Esophagus muscularis mucosa (tissue), 4 donors: Measurements from ENCODE around the gene SIRPG. TPM values are rescaled to one million over a fixed set of nuclear protein-coding genes. Genes with fewer than 3 reads are reported as not detected.

Experiments used
- DNase-seq: peaks from one replicate; pipeline ENCODE4 v3.0.0-alpha.2; 2017; ENCODE audit errors: extremely low spot score
- H3K27ac ChIP-seq, 4 donors: fragments of 200-600 bp; sonication (generic); replicated peaks in 1 of 4; 1 replicate in 3 of 4; 2 replicates in 1 of 4; pipeline ENCODE4 v1.5.1; 2016 to 2019; ENCODE audit warnings: mild to moderate bottlenecking in 1 of 4
- H3K27me3 ChIP-seq, 4 donors: fragments of 200-600 bp; sonication (generic); one replicate each; pipeline versions ENCODE4 v1.5.1 to v1.6.0; 2016 to 2019
- H3K36me3 ChIP-seq, 4 donors: fragments of 200-600 bp; sonication (generic); one replicate each; pipeline ENCODE4 v1.5.1; 2016 to 2019
- H3K4me1 ChIP-seq, 4 donors: fragments of 200-600 bp; sonication (generic); one replicate each; pipeline ENCODE4 v1.5.1; 2016 to 2019
- H3K4me3 ChIP-seq, 4 donors: fragments of 200-600 bp; sonication (generic); 1 replicate in 2 of 4; 2 replicates in 2 of 4; pipeline ENCODE4 v1.5.1; 2016 to 2019; ENCODE audit warnings: mild to moderate bottlenecking in 4 of 4, moderate library complexity in 1 of 4
- H3K9me3 ChIP-seq, 4 donors: fragments of 200-600 bp; sonication (generic); 1 replicate in 3 of 4; 2 replicates in 1 of 4; pipeline ENCODE4 v1.5.1; 2016 to 2019
- EP300 ChIP-seq: sonication (generic); formaldehyde crosslinking; IDR thresholded peaks from one replicate; pipeline ENCODE4 v1.6.1; 2017; ENCODE audit warnings: antibody characterized with exemption
- POLR2A ChIP-seq: fragments of 450-650 bp; IDR thresholded peaks from one replicate; pipeline ENCODE4 v1.6.1; 2017; ENCODE audit warnings: antibody characterized with exemption, moderate library complexity, mild to moderate bottlenecking, low read depth
- POLR2AphosphoS5 ChIP-seq, 2 donors: sonication (generic); formaldehyde crosslinking; IDR thresholded peaks; one replicate each; pipeline ENCODE4 v1.6.1; 2017; ENCODE audit warnings: antibody characterized with exemption in 2 of 2
- WGBS: methylation state at CpG from one replicate; pipeline ENCODE4 v1.1.5; 2018; 5-methylcytosine and 5-hydroxymethylcytosine counted together
- intact Hi-C: fragments of 100-400 bp; cut with DNase I; formaldehyde crosslinking; loops from one replicate; pipeline ENCODE4 v1.15.1; 2023
- total RNA-seq, 4 donors: library from RNA; depleted of rRNA; stranded (reverse); fragments of >200 nt; gene quantifications; one replicate each; pipeline versions ENCODE4 v1.1.0 to v1.2.1, GENCODE V29; 2016
- TF ChIP-seq, protein P1 (sequence below), 3 experiments: fragments of 200-600 bp in 2 of 3; fragments of 450-650 bp in 1 of 3; sonication (generic) in 2 of 3; IDR thresholded peaks; one replicate each; pipeline ENCODE4 v1.5.1; 2017 to 2019; ENCODE audit warnings: antibody characterized with exemption in 3 of 3, mild to moderate bottlenecking in 2 of 3, moderate library complexity in 1 of 3

SIRPG gene
- total RNA-seq, 4 donors from 2014 or later: not detected

DNA sequence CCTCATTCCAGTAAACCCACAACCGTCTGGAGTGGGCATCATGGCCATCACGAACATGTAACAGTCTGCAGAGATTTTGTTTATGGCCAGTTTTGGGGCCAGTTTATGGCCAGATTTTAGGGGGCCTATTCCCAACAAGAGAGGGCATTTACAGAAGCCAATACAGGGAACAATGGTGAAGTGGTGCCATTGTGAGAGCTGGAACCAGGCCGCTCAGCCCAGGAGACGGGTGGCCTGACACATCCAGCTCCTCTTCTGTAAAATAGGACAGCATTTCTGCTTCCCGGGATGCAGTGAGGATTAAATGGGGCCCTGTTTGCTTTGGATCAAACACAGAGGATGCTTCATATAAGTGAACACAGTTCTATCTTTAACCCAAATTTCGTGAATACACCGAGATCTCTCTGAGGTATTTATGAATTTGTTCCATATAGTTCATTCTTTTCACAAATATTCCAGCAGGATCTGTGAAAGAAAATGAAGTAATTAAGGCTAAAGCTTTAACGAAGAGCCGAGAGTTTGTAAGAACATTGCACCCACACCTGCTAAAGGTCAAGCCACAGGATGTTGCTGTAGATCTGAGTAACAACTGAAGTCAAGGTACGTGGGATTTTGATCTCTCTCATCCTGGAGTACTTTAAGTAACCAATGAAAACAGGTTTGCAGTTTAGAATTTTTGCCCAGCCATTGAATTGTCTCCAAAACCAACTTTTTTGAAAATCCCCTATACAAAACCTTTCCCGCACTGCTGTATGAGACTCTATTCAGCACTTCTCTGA lies 14.5 kb upstream of the SIRPG start:
- H3K27me3 ChIP-seq: peaks cover 0 to 3% (median 0%) of the 10 kb centered on the region in 4 donors
- H3K27ac ChIP-seq: no peak overlapping the region
- no peaks in the 10 kb centered on the region for H3K4me1 ChIP-seq
- TF ChIP-seq, protein P1, sequence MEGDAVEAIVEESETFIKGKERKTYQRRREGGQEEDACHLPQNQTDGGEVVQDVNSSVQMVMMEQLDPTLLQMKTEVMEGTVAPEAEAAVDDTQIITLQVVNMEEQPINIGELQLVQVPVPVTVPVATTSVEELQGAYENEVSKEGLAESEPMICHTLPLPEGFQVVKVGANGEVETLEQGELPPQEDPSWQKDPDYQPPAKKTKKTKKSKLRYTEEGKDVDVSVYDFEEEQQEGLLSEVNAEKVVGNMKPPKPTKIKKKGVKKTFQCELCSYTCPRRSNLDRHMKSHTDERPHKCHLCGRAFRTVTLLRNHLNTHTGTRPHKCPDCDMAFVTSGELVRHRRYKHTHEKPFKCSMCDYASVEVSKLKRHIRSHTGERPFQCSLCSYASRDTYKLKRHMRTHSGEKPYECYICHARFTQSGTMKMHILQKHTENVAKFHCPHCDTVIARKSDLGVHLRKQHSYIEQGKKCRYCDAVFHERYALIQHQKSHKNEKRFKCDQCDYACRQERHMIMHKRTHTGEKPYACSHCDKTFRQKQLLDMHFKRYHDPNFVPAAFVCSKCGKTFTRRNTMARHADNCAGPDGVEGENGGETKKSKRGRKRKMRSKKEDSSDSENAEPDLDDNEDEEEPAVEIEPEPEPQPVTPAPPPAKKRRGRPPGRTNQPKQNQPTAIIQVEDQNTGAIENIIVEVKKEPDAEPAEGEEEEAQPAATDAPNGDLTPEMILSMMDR (IDR thresholded peaks at IDR 0.05): no peak
- no peak for TF ChIP-seq POLR2A
- TF ChIP-seq EP300: no peak
- no peak for TF ChIP-seq POLR2AphosphoS5 (IDR thresholded peaks at IDR 0.05)
- 72% methylated on average over 11 of the region's 11 CpGs for WGBS
- peak; percentile 83 for DNase-seq
- no peaks in the 10 kb centered on the region for H3K36me3 ChIP-seq
- H3K9me3 ChIP-seq: no peaks in the 10 kb centered on the region
- intact Hi-C loops: no loop called here
- no peak overlapping the region for H3K4me3 ChIP-seq

DNA sequence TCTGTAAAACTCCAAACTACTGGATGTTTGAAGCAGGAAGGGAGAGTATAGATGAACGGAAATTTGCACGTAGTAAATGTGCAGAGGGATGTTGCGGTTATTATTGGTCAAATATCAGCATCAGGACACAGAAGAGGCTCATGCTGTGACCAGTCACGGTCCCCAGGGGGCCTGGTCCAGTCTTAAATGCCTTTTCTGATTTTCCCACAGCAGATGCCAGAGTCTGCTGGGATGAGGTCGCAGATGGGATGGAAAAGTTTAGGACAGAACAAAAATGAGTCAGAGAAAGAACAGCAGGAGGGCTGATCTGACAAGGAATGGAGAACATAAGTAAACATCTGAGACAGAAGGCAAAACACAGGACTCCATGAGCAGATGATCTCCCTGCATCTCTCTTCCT lies 11.7 kb upstream of the SIRPG start:
- intact Hi-C loops: no loop called here
- peak; percentile 37 for DNase-seq
- Histone ChIP-seq H3K9me3 (no peaks in the 10 kb centered on the region), H3K4me1 (no peaks in the 10 kb centered on the region), H3K4me3 (no peak overlapping the region), H3K27me3 (no peaks in the 10 kb centered on the region), H3K27ac (no peak overlapping the region), H3K36me3 (no peaks in the 10 kb centered on the region)
- TF ChIP-seq EP300: no peak
- no peak for TF ChIP-seq POLR2A
- TF ChIP-seq, protein P1 (IDR thresholded peaks at IDR 0.05): no peak
- no peak for TF ChIP-seq POLR2AphosphoS5 (IDR thresholded peaks at IDR 0.05)
- 65% methylated on average over 5 of the region's 5 CpGs for WGBS

DNA sequence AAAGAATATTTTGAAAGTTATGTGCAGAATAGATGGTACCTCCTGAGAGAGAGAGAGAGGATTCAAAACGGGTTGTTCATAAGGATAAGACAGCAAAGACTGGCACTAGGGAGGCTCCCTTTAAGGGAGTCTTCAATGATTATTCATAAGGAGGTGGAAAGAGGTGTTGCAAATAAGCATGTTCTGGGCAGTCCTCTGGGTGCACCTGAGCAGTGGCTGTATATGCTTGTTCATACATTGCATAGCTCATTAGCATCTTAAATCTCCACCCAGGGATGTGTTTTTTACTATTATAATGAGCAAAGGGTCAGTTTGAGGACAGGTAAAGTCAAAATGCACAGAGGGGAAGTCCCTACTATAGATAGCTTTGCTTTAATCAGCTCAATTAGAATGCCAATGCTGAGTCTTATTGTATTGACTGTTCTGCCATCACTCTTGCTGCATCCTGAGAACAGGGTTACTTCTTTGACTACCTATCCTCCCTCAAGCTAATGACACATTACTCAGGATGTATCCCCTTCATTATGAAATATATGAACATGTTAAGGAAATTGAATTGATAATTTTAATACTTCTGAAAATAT lies 10.0 kb upstream of the SIRPG start:
- intact Hi-C loops: no loop called here
- DNase-seq: peak; percentile 31
- no peaks in the 10 kb centered on the region for H3K36me3 ChIP-seq
- no peaks in the 10 kb centered on the region for H3K4me1 ChIP-seq
- no peak for TF ChIP-seq POLR2AphosphoS5 (IDR thresholded peaks at IDR 0.05)
- no peak for TF ChIP-seq EP300
- no peak for TF ChIP-seq POLR2A
- TF ChIP-seq, protein P1 (IDR thresholded peaks at IDR 0.05): no peak
- no peaks in the 10 kb centered on the region for H3K27me3 ChIP-seq
- no peak overlapping the region for H3K27ac ChIP-seq
- H3K9me3 ChIP-seq: no peaks in the 10 kb centered on the region
- 53% methylated on average over 1 of the region's 1 CpG for WGBS
- no peak overlapping the region for H3K4me3 ChIP-seq

DNA sequence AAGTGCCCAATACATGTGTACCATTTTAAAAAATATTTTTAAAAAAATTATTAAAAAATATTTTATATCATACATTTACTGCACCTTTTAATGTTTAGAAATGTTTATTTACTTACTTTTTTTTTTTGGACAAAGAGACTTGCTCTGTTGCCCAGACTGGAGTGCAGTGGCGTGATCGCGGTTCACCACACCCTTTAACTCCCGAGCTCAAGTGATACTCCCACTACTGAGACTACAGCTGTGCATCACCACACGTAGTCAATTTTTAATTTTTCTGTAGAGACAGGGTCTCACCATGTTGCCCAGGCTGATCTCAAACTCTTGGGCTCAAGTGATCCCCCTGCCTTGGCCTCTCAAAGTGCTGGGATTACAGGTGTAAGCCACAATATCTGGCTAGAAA lies 9.2 kb upstream of the SIRPG start:
- TF ChIP-seq EP300 (no peak), POLR2A (no peak), POLR2AphosphoS5 (IDR thresholded peaks at IDR 0.05) (no peak)
- TF ChIP-seq, protein P1 (IDR thresholded peaks at IDR 0.05): no peak
- Histone ChIP-seq H3K4me3 (no peak overlapping the region), H3K27me3 (no peaks in the 10 kb centered on the region), H3K9me3 (no peaks in the 10 kb centered on the region), H3K4me1 (no peaks in the 10 kb centered on the region), H3K27ac (no peak overlapping the region), H3K36me3 (no peaks in the 10 kb centered on the region)
- WGBS: 85% methylated on average over 4 of the region's 5 CpGs
- intact Hi-C loops: no loop called here
- no peak for DNase-seq
